Left lung (tissue), 10 donors: Measurements from ENCODE around the gene OPRPN. TPM values are rescaled to one million over a fixed set of nuclear protein-coding genes. Genes with fewer than 3 reads are reported as not detected.

ENCODE experiments used
- ATAC-seq: fragments of 200-7000 bp; cut with Tn5 transposase; one replicate; pipeline ENCODE4 v1.9.1; 2020; ENCODE audit warnings: moderate library complexity
- DNase-seq, 4 donors: peaks; one replicate each; pipeline ENCODE4 v3.0.0-alpha.2; 2013 to 2020
- H3K27ac ChIP-seq, 2 donors: fragments of 200-600 bp; sonication (generic) in 1 of 2; one replicate each; pipeline versions ENCODE4 v1.5.0 to v1.8.0; 2020 to 2021
- H3K27me3 ChIP-seq, 2 donors: fragments of 200-600 bp; sonication (generic) in 1 of 2; one replicate each; pipeline versions ENCODE4 v1.5.0 to v1.8.0; 2020 to 2021
- H3K36me3 ChIP-seq, 2 donors: fragments of 200-600 bp; sonication (generic) in 1 of 2; one replicate each; pipeline versions ENCODE4 v1.5.0 to v1.8.0; 2020 to 2021
- H3K4me1 ChIP-seq, 2 donors: fragments of 200-600 bp; one replicate each; pipeline ENCODE4 v1.8.0; 2021
- H3K4me3 ChIP-seq, 2 donors: fragments of 200-600 bp; sonication (generic) in 1 of 2; one replicate each; pipeline versions ENCODE4 v1.5.0 to v1.8.0; 2020 to 2021; ENCODE audit warnings: mild to moderate bottlenecking in 1 of 2
- H3K9me3 ChIP-seq, 2 donors: fragments of 200-600 bp; sonication (generic) in 1 of 2; one replicate each; pipeline versions ENCODE4 v1.5.0 to v1.8.0; 2020 to 2021
- intact Hi-C, 2 donors: fragments of 100-400 bp; cut with DNase I; formaldehyde crosslinking; loops; one replicate each; pipeline versions ENCODE4 v1.11.2 to v1.14.2; 2022
- polyA plus RNA-seq, 6 donors: library from polyadenylated mRNA; unstranded; fragments of 120-200 nt; gene quantifications; one replicate each; pipeline ENCODE4 v1.2.1, GENCODE V29; 2013; ENCODE audit not compliant: insufficient read length in 6 of 6
- total RNA-seq, 2 donors: library from RNA; stranded (reverse); fragmentation: NEBNext Ultra II Directional; extraction: Animal tissue kit (Norgen Biotek cat#: 25700); gene quantifications; one replicate each; pipeline ENCODE4 v1.2.1, GENCODE V29; 2021
- TF ChIP-seq, protein P1 (sequence below), 2 donors: fragments of 200-600 bp; sonication (generic) in 1 of 2; IDR thresholded peaks; one replicate each; pipeline versions ENCODE4 v1.5.0 to v1.8.0; 2021; ENCODE audit warnings: antibody characterized with exemption in 2 of 2
- donor health status: DM: no; HTN: yes; CAD: no.
- donor health status: DM: no; HTN: no; CAD: no.

The OPRPN gene
- total and polyA plus RNA-seq, 8 donors = not detected

DNA sequence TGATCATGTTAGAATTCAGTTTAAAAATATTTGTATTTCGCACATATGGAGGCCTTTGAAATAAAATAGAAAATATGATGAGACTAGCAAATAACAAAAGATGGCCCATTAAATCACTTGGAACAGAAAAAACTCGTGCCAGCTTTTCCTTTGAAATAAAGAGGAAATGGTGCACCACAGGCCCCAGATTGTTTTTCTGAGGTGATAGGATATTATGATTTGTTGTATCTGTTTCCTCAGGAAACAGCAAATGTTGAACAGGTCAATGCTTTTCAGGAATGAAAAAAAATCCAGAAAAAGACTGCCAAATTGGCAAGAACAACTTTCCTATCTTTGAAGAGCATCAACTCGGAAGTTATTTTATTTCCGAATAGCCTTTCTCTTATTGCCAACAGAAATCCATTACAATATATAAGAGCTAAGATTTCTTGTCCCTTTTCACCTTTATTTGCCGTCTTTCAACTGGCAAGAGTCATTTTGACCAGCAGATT, 15.0 kb upstream of the OPRPN start, which contains the start of gene SMR3B:
TSS of gene SMR3B (plus strand) at position 441 of the 491 bp plus-strand sequence. CDS start 1,380 bp downstream, outside the sequence.
- Histone ChIP-seq H3K36me3 (no peaks in the 10 kb centered on the region), H3K4me1 (no peaks in the 10 kb centered on the region), H3K4me3 (no peak within 1 kb of the TSS), H3K27ac (no peak within 1 kb of the TSS), H3K9me3 (no peaks in the 10 kb centered on the region), H3K27me3 (no peaks in the 10 kb centered on the region)
- intact Hi-C loops = no loop called here
- no peak for DNase-seq
- no peak for ATAC-seq
- TF ChIP-seq, protein P1, sequence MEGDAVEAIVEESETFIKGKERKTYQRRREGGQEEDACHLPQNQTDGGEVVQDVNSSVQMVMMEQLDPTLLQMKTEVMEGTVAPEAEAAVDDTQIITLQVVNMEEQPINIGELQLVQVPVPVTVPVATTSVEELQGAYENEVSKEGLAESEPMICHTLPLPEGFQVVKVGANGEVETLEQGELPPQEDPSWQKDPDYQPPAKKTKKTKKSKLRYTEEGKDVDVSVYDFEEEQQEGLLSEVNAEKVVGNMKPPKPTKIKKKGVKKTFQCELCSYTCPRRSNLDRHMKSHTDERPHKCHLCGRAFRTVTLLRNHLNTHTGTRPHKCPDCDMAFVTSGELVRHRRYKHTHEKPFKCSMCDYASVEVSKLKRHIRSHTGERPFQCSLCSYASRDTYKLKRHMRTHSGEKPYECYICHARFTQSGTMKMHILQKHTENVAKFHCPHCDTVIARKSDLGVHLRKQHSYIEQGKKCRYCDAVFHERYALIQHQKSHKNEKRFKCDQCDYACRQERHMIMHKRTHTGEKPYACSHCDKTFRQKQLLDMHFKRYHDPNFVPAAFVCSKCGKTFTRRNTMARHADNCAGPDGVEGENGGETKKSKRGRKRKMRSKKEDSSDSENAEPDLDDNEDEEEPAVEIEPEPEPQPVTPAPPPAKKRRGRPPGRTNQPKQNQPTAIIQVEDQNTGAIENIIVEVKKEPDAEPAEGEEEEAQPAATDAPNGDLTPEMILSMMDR (IDR thresholded peaks at IDR 0.05) = no peak

DNA sequence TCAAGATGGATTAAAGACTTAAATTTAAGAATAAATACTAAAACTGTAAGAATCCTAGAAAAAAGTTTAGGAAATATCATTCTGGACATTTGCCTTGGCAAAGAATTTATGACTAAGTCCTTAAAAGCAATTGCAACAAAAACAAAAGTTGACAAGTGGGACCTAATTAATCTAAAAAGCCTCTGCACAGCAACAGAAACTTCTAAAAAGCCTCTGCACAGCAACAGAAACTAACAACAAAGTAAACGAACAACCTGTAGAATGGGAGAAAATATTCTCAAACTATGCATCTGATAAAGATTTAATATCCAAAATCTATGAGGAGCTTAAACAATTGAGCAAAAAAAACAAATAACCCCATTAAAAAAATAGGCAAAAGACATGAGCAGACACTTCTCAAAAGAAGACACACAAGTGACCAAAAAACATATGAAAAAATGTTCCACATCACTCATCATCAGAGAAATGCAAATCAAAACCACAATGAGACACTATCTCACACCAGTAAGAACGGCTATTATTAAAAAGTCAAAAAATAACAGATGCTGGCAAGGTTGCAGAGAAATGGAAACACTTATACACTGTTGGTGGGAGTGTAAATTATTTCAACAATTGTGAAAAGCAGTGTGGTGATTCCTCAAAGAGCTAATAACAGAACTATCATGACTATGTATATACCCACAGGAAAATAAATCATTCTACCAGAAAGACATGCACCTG, 5.5 kb upstream of the OPRPN start:
- no peaks in the 10 kb centered on the region for H3K27me3 ChIP-seq
- no peaks in the 10 kb centered on the region for H3K36me3 ChIP-seq
- H3K4me3 ChIP-seq = no peak overlapping the region
- TF ChIP-seq, protein P1 (IDR thresholded peaks at IDR 0.05) = no peak
- DNase-seq (no peak), ATAC-seq (no peak)
- H3K27ac ChIP-seq = no peak overlapping the region
- intact Hi-C loops = no loop called here
- H3K4me1 ChIP-seq = no peaks in the 10 kb centered on the region
- no peaks in the 10 kb centered on the region for H3K9me3 ChIP-seq

DNA sequence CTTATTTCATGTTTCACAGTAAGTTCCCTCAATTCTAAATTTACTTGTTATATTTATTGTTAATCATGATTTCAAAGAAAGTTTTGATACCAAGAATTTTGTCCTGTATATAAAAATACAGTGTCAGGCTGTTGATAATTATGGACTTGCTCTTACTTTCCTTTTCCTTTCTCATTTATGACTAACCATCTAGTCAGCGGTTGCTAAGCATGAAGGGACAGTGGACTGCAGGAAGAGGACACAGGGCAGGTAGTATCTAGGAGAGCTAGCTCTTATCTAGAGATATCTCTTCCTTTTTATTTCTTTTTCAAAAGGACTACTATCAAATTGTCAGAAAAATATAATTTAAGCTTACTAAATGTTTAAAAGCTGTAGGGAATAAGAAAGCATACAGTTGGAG, 1.6 kb downstream of the OPRPN start:
- TF ChIP-seq, protein P1 (IDR thresholded peaks at IDR 0.05) = no peak
- no peak overlapping the region for H3K4me3 ChIP-seq
- intact Hi-C loops = no loop called here
- H3K9me3 ChIP-seq = no peaks in the 10 kb centered on the region
- no peaks in the 10 kb centered on the region for H3K36me3 ChIP-seq
- H3K27ac ChIP-seq = no peak overlapping the region
- ATAC-seq = no peak
- H3K27me3 ChIP-seq = no peaks in the 10 kb centered on the region
- DNase-seq = no peak
- no peaks in the 10 kb centered on the region for H3K4me1 ChIP-seq

DNA sequence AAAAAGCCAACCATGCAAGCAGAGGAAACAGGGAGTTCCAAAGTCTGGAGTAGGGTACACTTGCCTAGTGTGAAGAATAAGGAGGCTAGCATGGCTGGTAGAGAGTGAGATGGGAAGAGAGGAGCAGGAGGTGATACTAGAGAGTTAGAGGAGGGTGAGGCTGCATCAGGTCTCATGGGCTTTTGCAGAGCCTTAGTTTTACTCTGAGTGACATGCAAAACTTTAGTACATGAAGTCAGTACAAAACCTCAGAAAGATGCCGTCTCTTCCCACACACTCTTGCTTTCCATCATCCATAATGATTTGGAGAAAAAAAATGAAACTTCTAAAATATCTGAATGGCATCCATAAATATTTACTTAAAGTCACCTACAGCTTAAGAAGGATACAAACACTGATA, 5.0 kb downstream of the OPRPN start:
- Histone ChIP-seq H3K4me1 (no peaks in the 10 kb centered on the region), H3K27me3 (no peaks in the 10 kb centered on the region), H3K9me3 (no peaks in the 10 kb centered on the region), H3K36me3 (no peaks in the 10 kb centered on the region), H3K27ac (no peak overlapping the region), H3K4me3 (no peak overlapping the region)
- no peak for ATAC-seq
- no peak for DNase-seq
- intact Hi-C loops = no loop called here
- TF ChIP-seq, protein P1 (IDR thresholded peaks at IDR 0.05) = no peak

DNA sequence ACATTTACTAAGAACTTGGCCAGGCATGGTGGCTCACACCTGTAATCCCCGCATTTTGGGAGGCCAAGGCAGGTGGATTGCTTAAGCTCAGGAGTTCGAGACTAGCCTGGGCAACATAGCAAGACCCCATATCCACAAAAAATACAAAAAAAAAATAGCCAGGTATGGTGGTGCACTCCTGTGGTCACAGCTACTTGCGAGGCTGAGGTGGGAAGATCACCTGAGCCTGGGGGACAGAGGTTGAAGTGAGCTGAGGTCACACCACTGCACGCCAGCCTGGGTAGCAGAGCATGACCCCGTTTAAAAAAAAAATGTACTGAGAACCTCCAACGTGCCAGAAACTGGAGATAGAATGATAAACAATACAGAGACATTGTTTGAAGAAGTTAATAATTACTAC, 8.0 kb downstream of the OPRPN start:
- no peak overlapping the region for H3K4me3 ChIP-seq
- no peaks in the 10 kb centered on the region for H3K27me3 ChIP-seq
- H3K27ac ChIP-seq = no peak overlapping the region
- intact Hi-C loops = no loop called here
- no peaks in the 10 kb centered on the region for H3K4me1 ChIP-seq
- DNase-seq (no peak), ATAC-seq (no peak)
- H3K36me3 ChIP-seq = no peaks in the 10 kb centered on the region
- H3K9me3 ChIP-seq = no peaks in the 10 kb centered on the region
- TF ChIP-seq, protein P1 (IDR thresholded peaks at IDR 0.05) = no peak
